Nephron (organoid): ENCODE measurements around the gene SCFD1.

Experiments used
- H3K27ac Mint-ChIP-seq, 3 experiments: 2 replicates each; pipeline ENCODE4 v1.8.0; 2020; ENCODE audit warnings: mixed read lengths in 3 of 3, mild to moderate bottlenecking in 2 of 3, moderate library complexity in 1 of 3
- H3K27me3 Mint-ChIP-seq: 2 replicates; pipeline ENCODE4 v1.8.0; 2021; ENCODE audit warnings: low read depth, mild to moderate bottlenecking, moderate library complexity, mixed read lengths
- H3K36me3 Mint-ChIP-seq: 2 replicates; pipeline ENCODE4 v1.8.0; 2020; ENCODE audit warnings: low read depth, mixed read lengths
- H3K4me1 Mint-ChIP-seq: 2 replicates; pipeline ENCODE4 v1.8.0; 2020; ENCODE audit warnings: mixed read lengths
- H3K4me3 Mint-ChIP-seq, 3 experiments: 2 replicates each; pipeline ENCODE4 v1.8.0; 2020; ENCODE audit warnings: mild to moderate bottlenecking in 3 of 3, mixed read lengths in 3 of 3, moderate library complexity in 2 of 3
- H3K9me3 Mint-ChIP-seq: 2 replicates; pipeline ENCODE4 v1.8.0; 2020; ENCODE audit warnings: mixed read lengths
- CTCF ChIP-seq, 3 experiments: fragments of 200-600 bp; sonication (generic); IDR thresholded peaks; one replicate each; pipeline ENCODE4 v1.5.0; 2021; ENCODE audit warnings: antibody characterized with exemption in 3 of 3; ENCODE audit not compliant: unreplicated experiment in 3 of 3

SCFD1 gene

DNA sequence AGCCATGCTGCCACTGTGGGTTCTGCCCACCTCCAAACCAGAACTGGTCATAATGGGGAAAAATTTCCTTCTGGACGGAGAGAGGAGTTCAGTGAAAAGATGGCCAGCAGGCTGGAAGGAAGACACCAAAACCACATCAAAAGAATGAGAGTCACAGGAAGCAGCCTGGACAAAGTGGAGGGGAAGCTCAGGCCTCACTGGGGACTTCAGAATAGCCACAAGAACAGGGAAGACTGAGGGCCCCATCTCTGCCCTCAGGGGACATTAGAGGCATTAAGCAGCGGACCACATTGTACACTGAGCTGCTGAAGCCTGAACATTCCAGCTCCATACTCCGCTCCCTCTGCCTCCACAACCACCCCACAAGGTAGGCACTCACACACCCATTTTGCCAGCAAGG is 132.7 kb downstream of the SCFD1 start:
- no peaks in the 10 kb centered on the region for H3K36me3 Mint-ChIP-seq

GRCh38 chr14:30756594-30756993 is 134.5 kb downstream of the SCFD1 start:
- Mint-ChIP-seq H3K36me3 (no peaks in the 10 kb centered on the region), H3K27ac (no peak overlapping the region), H3K9me3 (peaks cover 3% of the 10 kb centered on the region), H3K27me3 (no peaks in the 10 kb centered on the region), H3K4me3 (no peak overlapping the region), H3K4me1 (no peaks in the 10 kb centered on the region)
- TF ChIP-seq CTCF (IDR thresholded peaks at IDR 0.05; ENCODE audit: unreplicated experiment in 3 of 3) = no peak

More for the DNA sequence above, 132.7 kb downstream of the SCFD1 start:
- Mint-ChIP-seq H3K27me3 (no peaks in the 10 kb centered on the region), H3K4me3 (no peak overlapping the region), H3K9me3 (no peaks in the 10 kb centered on the region), H3K27ac (no peak overlapping the region), H3K4me1 (no peaks in the 10 kb centered on the region)
- TF ChIP-seq CTCF (IDR thresholded peaks at IDR 0.05; ENCODE audit: unreplicated experiment in 3 of 3) = no peak

DNA sequence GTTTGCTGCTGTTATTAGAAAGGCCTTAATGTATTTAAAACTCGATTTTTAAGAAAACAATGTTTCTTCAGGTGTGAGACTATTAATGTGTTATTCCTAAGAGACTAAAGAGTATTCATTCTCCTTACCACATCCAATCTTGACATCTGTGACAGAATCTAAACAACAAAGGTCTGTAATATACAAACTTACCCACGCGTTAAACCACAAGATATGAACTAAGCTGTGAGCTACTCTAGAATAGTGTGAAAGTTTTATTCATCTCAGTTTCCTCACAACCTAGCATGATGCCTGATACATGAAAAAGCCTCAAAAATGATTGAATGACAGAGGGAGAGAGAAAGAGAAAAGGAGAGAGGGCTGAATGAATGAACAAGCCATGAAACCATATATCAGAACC is 135.0 kb downstream of the SCFD1 start:
- Mint-ChIP-seq H3K27ac (no peak overlapping the region), H3K4me1 (no peaks in the 10 kb centered on the region), H3K9me3 (peaks cover 3% of the 10 kb centered on the region), H3K36me3 (no peaks in the 10 kb centered on the region), H3K27me3 (no peaks in the 10 kb centered on the region), H3K4me3 (no peak overlapping the region)
- no peak for TF ChIP-seq CTCF (IDR thresholded peaks at IDR 0.05; ENCODE audit: unreplicated experiment in 3 of 3)

DNA sequence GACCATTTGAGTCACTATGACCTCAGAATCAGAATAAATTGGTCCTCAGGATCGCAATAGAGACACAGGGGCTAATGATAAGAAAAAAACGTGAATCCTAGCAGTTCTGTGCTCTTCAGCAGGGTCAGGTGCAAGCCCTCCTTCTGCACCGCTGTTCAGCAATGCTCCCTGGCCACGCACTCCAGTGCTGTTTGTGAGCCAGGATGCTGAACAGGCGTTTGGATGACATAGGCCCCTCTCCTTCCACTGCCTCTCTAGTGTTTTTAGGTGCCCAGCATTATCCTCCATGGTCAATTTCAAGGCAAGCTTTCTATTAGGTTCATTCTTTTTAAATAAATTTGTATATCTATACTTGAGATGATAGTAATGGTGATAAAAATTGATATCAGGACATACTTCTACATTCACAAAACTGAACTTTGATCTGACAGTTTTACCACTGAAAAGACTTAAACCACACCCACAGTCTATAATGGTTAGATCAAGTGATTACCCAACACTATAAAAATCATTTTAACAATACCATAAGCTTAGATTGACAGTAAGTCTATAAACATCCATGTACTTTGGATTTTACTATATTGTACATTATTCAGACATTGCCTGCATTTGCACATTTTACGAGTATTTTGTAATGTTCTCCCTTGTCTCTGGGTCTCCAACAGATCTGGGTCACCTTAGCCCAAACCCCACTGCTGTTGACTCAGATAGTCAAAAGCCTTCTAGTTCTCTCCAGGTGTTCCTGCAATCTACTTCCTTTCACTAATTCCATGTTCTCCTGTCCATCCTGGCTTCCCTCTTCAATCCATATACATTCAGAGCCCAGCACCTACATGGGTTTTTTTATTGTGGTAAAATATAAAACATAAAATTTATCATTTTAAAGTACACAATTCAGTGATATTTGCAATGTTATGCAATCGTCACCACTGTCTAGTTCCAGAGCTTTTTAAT is 137.3 kb downstream of the SCFD1 start:
- no peak overlapping the region for H3K4me3 Mint-ChIP-seq
- no peaks in the 10 kb centered on the region for H3K27me3 Mint-ChIP-seq
- H3K27ac Mint-ChIP-seq = no peak overlapping the region
- H3K36me3 Mint-ChIP-seq = peaks cover 6% of the 10 kb centered on the region
- H3K4me1 Mint-ChIP-seq = no peaks in the 10 kb centered on the region
- TF ChIP-seq CTCF (IDR thresholded peaks at IDR 0.05; ENCODE audit: unreplicated experiment in 3 of 3) = no peak
- peaks cover 24% of the 10 kb centered on the region for H3K9me3 Mint-ChIP-seq

DNA sequence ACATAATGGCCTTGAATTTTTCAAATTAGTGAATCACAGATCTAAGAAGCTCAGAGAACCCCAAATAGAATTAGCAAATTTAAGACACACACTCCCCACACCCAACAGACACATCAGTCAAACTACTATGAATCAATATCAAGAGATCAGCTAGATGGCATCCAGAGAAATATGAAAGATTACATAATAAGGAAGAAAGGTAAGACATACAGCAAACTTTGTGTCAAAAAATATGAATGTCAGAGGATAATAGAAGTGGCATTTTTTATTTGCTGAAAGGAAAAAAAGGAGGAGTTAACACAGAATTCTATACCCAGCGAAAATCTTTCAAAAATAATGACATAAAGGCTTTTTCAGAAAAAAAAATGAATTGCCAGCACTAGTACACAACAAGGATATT is 141.8 kb downstream of the SCFD1 start:
- Mint-ChIP-seq H3K27ac (no peak overlapping the region), H3K4me3 (no peak overlapping the region), H3K36me3 (peaks cover 6% of the 10 kb centered on the region), H3K4me1 (no peaks in the 10 kb centered on the region), H3K9me3 (peaks cover 27% of the 10 kb centered on the region), H3K27me3 (peaks cover 3% of the 10 kb centered on the region)
- no peak for TF ChIP-seq CTCF (IDR thresholded peaks at IDR 0.05; ENCODE audit: unreplicated experiment in 3 of 3)

- H3K4me3 Mint-ChIP-seq = no peak overlapping the region
- peaks cover 19% of the 10 kb centered on the region for H3K9me3 Mint-ChIP-seq
- no peak for TF ChIP-seq CTCF (IDR thresholded peaks at IDR 0.05; ENCODE audit: unreplicated experiment in 3 of 3)
- peaks cover 6% of the 10 kb centered on the region for H3K27me3 Mint-ChIP-seq
- H3K27ac Mint-ChIP-seq = no peak overlapping the region
- no peaks in the 10 kb centered on the region for H3K4me1 Mint-ChIP-seq
- peaks cover 6% of the 10 kb centered on the region for H3K36me3 Mint-ChIP-seq
These were observed 145.5 kb downstream of the SCFD1 start for GRCh38 chr14:30767624-30768023.
